Upper lobe of right lung (tissue), 1 donor: Measurements from ENCODE around the gene WDFY2. TPM values are rescaled to one million over a fixed set of nuclear protein-coding genes. Genes with fewer than 3 reads are reported as not detected.
A peak's percentile ranks its signal among the peaks of the same experiment; 100 is the strongest.

ENCODE experiments used
- ATAC-seq: fragments of 200-7000 bp; cut with Tn5 transposase; one replicate; pipeline ENCODE4 v1.9.1; 2020; ENCODE audit warnings: mild to moderate bottlenecking, moderate library complexity
- DNase-seq: peaks from one replicate; pipeline ENCODE4 v3.0.0-alpha.2; 2020
- H3K27ac ChIP-seq: fragments of 200-600 bp; one replicate; pipeline ENCODE4 v1.8.0; 2022
- H3K27me3 ChIP-seq: fragments of 200-600 bp; one replicate; pipeline ENCODE4 v1.8.0; 2022; ENCODE audit warnings: mild to moderate bottlenecking
- H3K36me3 ChIP-seq: fragments of 200-600 bp; one replicate; pipeline ENCODE4 v1.8.0; 2022
- H3K4me1 ChIP-seq: fragments of 200-600 bp; one replicate; pipeline ENCODE4 v1.8.0; 2022
- H3K4me3 ChIP-seq: fragments of 200-600 bp; one replicate; pipeline ENCODE4 v1.8.0; 2022; ENCODE audit warnings: mild to moderate bottlenecking
- H3K9me3 ChIP-seq: fragments of 200-600 bp; one replicate; pipeline ENCODE4 v1.8.0; 2022
- CTCF ChIP-seq: fragments of 200-600 bp; IDR thresholded peaks from one replicate; pipeline ENCODE4 v1.8.0; 2022; ENCODE audit warnings: antibody characterized with exemption
- intact Hi-C: fragments of 100-400 bp; cut with DNase I; formaldehyde crosslinking; loops from one replicate; pipeline ENCODE4 v1.11.0; 2022
- total RNA-seq: library from RNA; stranded (reverse); fragmentation: NEBNext Ultra II Directional; extraction: Animal tissue kit (Norgen Biotek cat#: 25700); gene quantifications from one replicate; pipeline ENCODE4 v1.2.1, GENCODE V29; 2021
- donor health status: DM: no; HTN: yes; CAD: no; lungs with severe emphysema.

Gene WDFY2
- total RNA-seq, 1 donor from 2014 or later: 13.1 TPM

GRCh38 chr13:51759240-51759639 is 175.0 kb downstream of the WDFY2 start:
- no peak for TF ChIP-seq CTCF
- Histone ChIP-seq H3K4me1 (peaks cover 4% of the 10 kb centered on the region), H3K27ac (no peak overlapping the region), H3K4me3 (no peak overlapping the region), H3K27me3 (no peaks in the 10 kb centered on the region), H3K36me3 (peaks cover 59% of the 10 kb centered on the region), H3K9me3 (no peaks in the 10 kb centered on the region)
- DNase-seq (no peak), ATAC-seq (no peak)
- intact Hi-C loops: no loop called here

GRCh38 chr13:51760592-51760991 is 176.3 kb downstream of the WDFY2 start:
- Histone ChIP-seq H3K27ac (no peak overlapping the region), H3K36me3 (peaks cover 53% of the 10 kb centered on the region), H3K9me3 (no peaks in the 10 kb centered on the region), H3K4me3 (no peak overlapping the region), H3K4me1 (peaks cover 15% of the 10 kb centered on the region), H3K27me3 (no peaks in the 10 kb centered on the region)
- DNase-seq (no peak), ATAC-seq (no peak)
- TF ChIP-seq CTCF: no peak
- intact Hi-C loops: no loop called here

GRCh38 chr13:51761643-51762350 is 177.5 kb downstream of the WDFY2 start:
- intact Hi-C loops: no loop called here
- Histone ChIP-seq H3K4me1 (peaks cover 15% of the 10 kb centered on the region), H3K36me3 (peaks cover 42% of the 10 kb centered on the region), H3K9me3 (no peaks in the 10 kb centered on the region), H3K4me3 (no peak overlapping the region), H3K27ac (no peak overlapping the region), H3K27me3 (no peaks in the 10 kb centered on the region)
- DNase-seq: no peak
- no peak for TF ChIP-seq CTCF
- ATAC-seq: no peak

- TF ChIP-seq CTCF: no peak
- intact Hi-C loops: no loop called here
- Histone ChIP-seq H3K27me3 (no peaks in the 10 kb centered on the region), H3K9me3 (no peaks in the 10 kb centered on the region), H3K4me1 (peaks cover 15% of the 10 kb centered on the region), H3K27ac (no peak overlapping the region), H3K36me3 (peaks cover 26% of the 10 kb centered on the region), H3K4me3 (no peak overlapping the region)
- ATAC-seq (no peak), DNase-seq (no peak)
Measured at GRCh38 chr13:51763486-51763885, 179.2 kb downstream of the WDFY2 start.

- intact Hi-C loops: no loop called here
- ATAC-seq (peak; percentile 79), DNase-seq (no peak)
- Histone ChIP-seq H3K4me1 (peaks cover 15% of the 10 kb centered on the region), H3K4me3 (no peak overlapping the region), H3K27me3 (no peaks in the 10 kb centered on the region), H3K27ac (peak overlapping the region; percentile 55), H3K36me3 (peaks cover 16% of the 10 kb centered on the region), H3K9me3 (no peaks in the 10 kb centered on the region)
- TF ChIP-seq CTCF: no peak
Measured at GRCh38 chr13:51764184-51765141, 180.2 kb downstream of the WDFY2 start.
